ENCODE results near the gene SAT2.

GRCh38 chr17:7673239-7673638, 45.6 kb upstream of the SAT2 start:
- TF ChIP-seq CTCF (conservative IDR thresholded peaks at IDR 0.05): peak; percentile 59
- TF ChIP-seq EZH2 (IDR thresholded peaks at IDR 0.05; ENCODE audit: low read depth): no peak

Measured in PC-9 (cell line).